ENCODE measurements around the gene AOPEP. TPM values are rescaled to one million over a fixed set of nuclear protein-coding genes. Genes with fewer than 3 reads are reported as not detected.
"Not testable (repeated sequence)": the region's sequence is repeated elsewhere in the genome, so short reads cannot be mapped to it uniquely, and the experiment has no call there.

AOPEP gene
- total RNA-seq, 1 experiment from 2014 or later = 41.0 TPM

DNA sequence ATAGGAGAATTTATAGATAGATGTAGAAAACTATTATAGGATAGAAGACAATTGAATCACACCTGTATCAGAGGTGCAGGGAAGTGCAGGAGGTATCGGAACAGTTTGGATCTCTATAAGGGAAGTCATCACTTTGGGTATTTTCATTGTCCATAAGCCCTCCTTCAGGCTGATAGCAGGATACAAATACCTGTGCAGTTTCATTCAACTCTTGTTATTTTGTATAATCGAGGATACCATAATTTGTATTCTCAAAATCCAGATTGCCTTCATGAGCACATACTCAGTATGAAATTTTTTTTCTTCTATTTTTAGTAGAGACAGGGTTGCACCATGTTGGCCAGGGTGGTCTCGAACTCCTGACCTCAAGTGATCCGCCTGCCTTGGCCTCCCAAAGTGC lies 289.1 kb downstream of the AOPEP start:
- DNase-seq (ENCODE audit: low spot score) = no peak

DNA sequence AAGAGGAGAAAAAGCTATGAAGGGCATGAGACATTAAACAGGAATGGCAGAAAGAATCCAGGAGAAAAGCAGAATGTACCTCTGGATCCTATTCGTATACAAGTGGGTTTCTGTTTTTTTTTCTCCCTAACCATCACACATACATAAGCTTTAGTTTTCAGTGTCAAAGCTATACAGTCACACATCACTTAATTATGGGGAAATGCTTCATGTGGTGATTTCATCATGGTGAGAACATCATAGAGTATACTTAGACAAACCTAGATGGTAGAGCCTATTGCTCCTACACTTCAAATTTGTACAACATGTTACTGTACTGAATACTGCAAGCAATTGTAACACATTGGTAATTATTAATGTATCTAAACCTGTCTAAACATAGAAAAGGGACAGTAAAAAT lies 290.6 kb downstream of the AOPEP start:
- DNase-seq (ENCODE audit: low spot score) = no peak

DNA sequence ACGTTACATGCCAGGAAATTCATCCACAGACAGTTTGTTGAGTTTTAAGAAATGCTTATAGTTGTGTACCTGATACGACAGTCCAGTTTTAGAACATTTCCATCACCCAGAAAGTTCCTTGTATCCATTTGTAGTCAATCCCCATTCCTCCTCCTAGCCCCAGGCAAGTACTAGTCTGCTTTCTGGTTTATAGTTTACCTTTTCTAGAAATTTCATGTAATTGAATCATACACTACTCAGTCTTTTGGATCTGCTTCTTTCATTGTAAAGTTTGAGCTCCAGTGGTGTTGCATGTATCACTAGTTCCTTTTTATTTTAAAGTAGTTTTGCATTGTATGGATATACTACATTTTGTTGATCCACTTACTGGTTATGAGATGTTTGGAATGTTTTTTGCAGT lies 291.2 kb downstream of the AOPEP start:
- DNase-seq (ENCODE audit: low spot score) = no peak

DNA sequence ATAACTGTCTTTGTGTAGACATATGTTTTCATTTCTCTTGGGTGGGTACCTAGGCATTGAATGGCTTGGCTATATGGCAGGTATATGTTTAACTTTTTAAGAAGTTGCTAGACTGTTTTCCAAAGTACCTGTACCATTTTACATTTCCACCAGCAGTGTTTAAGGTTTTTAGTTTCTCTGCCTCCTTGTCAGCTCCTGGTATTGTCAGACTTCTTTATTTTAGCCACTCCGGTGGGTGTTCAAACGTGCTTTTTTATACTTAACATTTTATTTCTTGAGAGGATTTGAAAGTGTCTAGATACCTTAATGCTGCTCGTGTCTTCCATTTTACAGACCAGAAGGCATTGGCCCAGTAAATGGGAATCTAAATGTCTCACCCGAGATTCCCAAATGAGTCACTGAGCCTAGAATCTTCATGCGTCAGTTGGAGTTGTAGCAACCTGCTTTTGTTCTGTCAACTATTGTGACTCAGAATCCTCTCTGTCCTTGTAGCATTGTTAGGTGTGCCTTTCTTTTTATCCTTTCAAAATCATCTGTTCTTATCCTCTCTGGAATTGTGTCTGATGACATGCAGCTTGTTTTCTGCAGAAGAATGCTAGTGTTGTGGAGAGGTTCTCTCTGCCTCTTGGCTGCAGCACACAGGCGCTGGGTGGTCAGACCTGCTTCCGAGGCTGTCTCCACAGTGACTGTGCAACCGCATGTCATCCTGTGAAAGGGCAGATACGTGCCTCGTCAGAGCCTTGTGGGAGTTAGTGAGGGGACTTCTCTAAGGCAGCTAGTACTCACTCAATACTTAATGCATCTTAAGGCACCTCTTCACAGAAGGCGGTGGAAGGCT lies 291.8 kb downstream of the AOPEP start:
- peak; percentile 91 for DNase-seq (ENCODE audit: low spot score)

DNA sequence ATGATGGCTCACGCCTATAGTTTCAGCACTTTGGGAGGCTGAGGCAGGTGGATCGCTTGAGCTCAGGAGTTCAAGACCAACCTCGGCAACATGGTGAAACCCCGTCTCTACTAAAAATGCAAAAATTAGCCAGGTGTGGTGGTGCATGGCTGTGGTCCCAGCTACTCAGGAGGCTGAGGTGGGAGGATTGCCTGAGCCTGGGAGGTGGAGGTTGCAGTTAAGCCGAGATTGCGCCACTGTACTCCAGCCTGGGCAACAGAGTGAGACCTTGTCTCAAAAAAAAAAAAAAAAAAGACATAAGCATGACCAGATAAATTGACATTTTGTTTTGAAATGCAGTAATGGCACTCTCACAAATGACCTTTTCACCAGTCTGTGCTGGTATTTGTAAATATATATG lies 294.1 kb downstream of the AOPEP start:
- DNase-seq (ENCODE audit: low spot score) = not testable (repeated sequence)

DNA sequence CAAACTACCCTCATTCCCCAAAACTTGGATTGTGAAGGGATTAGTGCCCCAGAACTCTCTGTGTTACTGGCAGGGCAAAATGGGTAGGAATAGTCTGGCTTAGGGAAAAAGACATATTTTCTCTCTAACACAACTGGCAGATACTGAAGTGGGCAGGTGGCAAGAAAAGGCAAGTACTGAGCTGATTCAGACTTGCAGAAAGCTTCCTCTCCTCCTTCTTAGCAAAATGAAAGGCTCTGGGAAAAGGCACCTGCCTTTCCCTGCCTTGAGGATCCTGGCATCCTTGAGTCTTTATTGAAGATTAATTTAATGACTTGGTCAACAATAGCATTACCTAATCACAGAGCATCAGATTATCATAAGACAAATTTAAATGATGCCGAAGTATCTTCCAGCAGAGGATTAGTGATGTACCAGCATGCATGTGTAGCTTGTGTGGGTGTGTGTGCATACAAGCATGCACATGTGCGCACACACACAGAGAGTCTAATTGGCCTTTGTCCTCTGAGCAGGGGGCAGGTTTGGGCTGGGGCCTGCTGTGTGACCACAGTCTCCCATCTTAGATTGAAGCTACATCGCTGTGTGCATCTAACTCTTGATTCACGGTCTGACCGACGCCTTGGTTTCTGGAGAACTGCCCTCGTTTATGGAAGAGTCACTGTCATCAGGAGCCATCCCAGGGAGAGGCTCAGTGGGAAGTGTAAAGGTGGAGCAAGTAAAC lies 294.8 kb downstream of the AOPEP start:
- DNase-seq (ENCODE audit: low spot score) = no peak

DNA sequence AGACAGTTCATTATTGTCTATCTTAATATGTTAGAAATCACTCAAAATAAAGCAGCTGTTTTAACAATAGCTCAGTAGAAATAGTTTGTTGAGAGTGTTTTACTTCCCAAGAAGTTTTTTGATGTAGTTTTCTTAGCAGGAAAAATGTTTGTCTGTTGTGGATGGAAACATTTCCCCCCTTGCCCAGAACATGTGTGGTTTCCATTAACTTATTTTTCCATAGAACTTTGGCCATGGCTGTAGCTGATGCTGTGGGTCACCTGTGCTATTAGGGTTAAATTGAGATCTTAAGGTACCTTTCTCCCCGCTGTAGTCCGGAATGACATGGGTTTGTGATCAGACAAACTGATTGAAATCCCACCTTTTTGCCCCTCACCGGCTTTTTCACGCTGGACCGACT lies 296.2 kb downstream of the AOPEP start:
- DNase-seq (ENCODE audit: low spot score) = no peak

DNA sequence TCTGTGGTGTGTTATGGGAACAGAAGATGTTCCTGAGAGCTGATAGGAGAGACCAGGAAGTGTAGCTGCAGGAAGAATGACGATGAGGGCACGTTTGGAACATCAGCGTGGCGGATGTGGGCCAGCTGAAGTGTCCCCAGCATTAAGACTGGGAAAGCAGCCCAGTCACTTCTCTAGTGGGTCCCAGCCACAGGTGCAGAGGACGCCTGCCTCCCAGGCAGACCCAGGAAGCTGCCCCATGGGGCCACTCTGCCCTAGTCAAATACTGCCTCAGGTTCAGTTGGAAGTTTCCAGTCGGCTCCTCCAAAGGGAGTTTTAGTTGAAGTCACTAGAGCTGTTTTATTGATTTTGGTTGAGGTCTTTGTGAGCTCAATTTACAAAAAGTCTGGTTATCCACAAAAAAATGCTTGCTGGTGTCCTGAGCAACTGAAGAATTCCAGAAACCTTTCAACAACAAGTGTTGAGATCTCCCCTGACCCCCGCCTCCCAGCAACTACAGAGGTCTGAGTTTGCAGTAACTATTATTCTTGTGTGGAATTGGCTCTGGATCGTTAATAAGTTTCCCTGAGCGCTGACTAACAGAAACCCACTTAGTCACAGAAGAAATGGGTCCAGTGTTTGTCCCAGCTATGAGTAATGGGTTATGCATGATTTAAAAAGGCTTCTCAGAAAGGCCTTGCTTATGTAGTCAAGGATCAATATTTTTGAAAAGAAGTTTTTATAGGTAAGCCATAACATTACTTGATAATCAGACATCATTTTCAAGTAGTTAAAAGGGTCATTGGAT lies 296.9 kb downstream of the AOPEP start:
- DNase-seq (ENCODE audit: low spot score) = peak; percentile 63

DNA sequence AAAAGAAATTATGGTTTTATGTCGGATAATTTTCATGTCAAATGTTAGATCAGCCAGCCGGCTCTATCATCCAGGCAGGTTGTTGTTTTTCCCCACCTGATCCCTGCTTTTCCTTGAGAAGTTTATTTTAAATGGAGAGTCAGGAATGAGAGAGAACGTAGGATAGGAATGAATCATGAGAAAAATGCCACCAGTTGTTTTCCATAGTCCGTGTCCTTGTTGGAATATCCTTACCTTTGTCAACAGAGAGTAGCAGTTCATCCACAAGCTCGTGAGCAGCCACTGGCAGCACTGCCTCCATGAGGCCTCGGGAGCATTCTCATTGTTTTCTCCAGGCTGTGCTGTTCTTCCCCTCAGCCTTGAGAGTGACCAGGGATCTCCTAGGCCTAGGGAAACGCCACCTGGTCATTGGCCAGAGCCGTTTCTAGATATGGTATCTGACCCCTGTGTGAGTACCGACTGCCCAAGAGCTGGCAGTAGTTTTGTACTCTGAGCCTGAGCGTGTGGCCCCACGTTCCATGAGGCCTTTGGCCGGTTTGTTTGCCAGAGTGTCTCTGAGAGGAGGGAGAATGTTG lies 297.7 kb downstream of the AOPEP start:
- DNase-seq (ENCODE audit: low spot score) = peak; percentile 31

DNA sequence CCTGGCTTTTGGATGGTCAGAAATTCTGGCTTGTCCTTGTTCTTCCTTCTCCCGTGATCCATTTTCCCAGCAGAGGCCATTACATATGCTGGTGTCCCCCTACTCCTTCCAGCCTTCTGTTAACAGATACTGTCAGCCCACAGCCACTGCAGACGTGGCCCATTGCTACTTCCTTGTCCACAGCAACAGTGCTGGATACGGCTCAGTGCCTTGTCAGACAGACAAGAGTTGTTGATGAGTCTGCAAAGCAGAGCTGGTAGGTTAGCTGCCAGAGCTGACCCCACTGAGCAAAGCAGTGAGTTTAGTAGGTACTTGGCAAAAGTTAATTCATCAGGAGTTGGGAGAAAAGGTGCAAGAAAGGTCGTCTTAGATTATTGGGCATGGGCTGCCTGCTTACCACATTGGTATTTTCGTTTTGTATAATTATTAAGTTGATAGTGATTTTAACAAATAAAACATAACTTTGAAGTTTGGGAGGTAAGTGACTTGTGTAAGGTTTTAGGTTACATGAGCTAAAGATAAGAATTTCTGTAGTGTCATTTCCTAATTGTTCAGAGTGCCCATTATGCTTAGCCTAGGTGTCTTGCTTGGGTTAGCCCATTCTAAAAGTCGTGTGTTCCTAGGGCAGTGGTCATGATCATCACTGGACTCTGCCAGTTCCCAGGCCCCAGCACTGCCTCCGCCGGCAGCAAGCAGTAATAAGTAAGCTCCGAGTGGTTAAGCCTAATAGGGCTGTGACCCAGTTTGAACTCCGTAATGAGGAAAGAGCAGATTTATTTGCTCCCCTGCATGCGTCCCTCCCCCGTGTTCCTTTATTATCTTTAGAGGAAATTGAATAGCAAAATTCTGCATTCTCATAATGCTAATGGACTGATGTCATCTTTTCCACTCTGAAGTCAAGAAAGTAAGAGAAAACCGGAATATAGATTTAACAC lies 299.0 kb downstream of the AOPEP start:
- peak; percentile 90 for DNase-seq (ENCODE audit: low spot score)

DNA sequence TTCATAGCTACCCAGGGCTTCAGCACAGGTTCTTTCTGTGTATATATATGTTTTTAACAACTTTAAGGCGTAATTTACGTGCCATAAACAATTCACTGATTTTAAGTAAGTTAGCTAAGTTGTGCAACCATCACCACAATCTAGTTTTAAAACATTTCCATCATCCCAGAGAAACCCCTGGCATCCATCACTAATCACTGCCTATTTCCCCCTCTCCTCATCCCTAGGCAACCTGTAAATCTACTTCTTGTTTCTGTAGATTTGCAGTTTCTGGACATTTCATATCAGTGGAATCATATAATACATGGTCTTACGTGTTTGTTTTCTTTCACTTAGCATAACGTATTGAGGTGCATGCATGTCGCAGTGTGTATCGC lies 299.6 kb downstream of the AOPEP start:
- no peak for DNase-seq (ENCODE audit: low spot score)

DNA sequence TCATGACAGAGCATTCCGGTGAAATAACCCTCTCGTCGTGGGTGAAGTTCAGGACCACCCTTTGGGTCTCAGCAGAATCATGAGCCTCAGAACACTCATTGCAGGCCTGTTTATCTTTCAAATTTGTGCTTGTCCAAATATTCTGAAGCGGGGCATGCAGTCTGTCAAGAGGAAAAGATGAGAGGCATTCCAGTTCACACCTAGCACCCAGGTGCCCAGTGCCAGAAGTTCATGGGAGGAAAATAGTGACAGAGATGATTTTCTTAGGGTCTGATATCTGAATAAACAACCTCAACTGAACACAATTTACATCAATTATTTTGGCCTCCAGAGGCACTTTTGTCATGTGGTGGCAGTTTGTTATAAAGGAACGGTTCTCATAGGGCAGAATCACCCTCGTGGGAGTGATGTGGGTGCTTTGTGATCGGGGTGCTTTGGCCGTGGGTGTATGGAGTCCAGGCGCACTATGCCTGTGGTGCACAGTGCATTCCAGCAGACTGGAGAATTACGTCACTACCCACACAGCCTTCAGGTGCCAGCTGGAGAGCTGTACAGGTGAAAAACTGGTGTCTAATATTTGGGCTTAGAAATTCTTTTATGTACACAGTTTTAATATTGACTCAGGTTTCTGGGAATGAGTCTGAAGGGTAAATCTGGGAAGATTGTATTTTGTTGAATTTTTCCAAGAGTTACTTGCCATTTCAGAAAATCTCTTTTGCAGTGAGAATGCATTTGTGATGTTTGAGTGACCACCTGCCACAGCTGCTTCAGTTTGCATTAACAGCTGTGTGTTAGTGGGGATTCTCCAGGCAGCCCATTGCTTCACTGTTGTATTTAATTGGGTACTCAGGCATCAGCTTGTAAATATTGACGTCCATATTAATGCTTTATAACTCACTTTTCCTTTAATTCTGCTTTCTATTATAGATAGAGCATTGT lies 301.7 kb downstream of the AOPEP start:
- DNase-seq (ENCODE audit: low spot score) = no peak

DNA sequence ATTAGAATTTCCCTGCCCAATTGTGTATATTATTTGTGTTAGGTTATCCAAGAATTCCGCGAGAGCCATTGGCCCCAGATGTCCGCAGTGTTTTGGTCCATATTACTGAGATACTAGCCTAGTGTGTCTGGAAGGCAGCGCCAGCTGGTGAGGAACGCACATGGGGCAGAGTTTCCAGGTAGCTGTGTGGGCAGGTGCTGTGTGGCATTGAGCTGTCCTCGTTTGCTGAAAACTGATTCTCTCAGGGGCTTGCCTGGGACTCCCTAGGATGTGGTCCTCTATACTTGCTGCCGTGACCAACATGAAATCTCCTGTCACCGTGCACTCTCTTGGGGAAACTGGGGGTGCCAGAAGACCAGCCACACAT lies 302.3 kb downstream of the AOPEP start:
- no peak for DNase-seq (ENCODE audit: low spot score)

DNA sequence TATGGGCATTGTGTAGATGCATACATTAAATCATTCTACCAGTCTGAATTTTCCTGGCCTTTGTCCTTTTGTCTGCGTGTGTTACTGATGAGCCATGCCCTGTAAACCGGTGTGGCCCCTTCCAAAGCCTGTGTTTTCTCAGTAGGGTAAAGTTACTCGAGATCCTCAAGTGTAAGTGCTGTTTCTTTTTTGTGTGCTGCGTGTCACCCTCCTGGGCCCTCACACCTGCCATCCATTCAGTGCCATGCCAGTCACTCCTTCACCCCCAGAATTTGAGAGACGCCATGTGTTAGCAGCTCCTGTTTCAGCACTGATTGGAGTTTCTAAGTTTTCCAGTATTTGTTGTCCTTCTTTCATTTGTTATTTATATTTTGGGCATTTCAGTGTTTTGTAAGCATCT lies 302.8 kb downstream of the AOPEP start:
- DNase-seq (ENCODE audit: low spot score) = no peak

DNA sequence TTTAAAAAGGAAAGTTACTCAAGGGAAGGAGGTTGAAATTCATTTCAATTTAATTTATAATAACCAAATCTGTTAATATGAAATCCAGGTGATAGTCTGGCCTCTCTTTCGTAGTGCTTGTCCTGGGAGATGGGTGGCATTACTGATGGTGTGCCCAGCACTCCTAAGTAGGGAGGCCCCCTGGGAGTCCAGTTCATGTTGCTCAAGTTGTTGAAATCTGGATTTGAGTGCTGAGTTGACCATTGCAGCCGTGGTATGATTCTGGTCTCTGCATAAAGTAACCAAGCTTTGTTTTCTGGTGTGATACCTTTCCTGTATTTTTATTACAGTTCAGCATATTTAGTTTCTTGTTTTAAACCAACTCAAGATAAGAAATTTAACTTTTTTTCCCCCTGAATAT lies 303.2 kb downstream of the AOPEP start:
- no peak for DNase-seq (ENCODE audit: low spot score)

DNA sequence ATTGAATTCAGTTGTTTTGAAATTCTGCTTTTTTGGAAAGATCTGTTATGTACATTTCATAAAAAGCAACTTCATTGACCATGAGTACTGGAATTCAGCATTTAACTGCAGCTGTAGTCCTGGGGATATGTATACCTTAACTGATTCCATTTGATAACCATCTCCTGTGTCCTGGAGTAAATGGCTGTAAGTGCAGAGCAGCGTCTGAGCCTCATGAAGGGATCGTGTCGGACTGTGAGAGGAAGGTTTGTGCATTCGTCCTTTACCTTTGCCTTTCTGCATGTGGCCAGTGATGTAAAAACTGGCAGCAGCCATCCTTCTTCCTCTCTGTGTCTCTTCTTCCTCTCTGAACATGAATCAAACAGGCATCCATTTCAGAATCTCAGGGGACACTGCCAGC lies 303.8 kb downstream of the AOPEP start:
- no peak for DNase-seq (ENCODE audit: low spot score)

DNA sequence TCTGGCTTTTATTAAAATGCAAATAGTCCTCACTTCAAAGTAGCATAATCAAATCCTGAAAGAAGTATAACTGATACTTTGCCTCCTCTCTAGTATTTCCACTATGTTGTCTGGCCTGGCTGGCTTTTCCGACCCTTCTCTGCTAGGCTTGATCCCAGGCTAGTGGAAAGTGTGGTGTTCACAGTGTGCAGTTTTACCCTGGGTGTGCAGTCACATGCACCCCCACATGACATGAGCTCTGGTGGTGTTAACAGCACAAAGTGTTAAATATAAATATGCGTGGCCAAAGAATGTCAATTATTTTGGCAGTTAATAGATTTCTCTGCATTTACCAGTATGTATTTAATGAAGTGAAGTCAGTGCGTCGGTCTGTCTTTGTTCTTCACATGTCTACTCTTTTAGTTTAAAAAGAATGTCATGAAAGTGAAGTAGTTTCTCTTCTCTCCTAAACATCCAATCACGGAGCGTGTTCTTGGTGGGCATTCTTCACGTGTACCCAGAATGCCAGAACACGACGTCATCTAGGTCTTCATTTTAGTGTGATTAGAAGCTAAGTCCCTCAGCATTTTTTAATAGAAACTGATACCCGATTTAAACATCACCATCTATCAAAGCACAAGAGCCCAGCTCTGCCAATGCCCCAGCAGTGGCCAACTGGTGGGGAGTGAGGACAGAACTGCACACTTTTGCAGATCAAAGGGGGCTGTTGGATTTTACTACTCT lies 304.6 kb downstream of the AOPEP start:
- DNase-seq (ENCODE audit: low spot score) = no peak

DNA sequence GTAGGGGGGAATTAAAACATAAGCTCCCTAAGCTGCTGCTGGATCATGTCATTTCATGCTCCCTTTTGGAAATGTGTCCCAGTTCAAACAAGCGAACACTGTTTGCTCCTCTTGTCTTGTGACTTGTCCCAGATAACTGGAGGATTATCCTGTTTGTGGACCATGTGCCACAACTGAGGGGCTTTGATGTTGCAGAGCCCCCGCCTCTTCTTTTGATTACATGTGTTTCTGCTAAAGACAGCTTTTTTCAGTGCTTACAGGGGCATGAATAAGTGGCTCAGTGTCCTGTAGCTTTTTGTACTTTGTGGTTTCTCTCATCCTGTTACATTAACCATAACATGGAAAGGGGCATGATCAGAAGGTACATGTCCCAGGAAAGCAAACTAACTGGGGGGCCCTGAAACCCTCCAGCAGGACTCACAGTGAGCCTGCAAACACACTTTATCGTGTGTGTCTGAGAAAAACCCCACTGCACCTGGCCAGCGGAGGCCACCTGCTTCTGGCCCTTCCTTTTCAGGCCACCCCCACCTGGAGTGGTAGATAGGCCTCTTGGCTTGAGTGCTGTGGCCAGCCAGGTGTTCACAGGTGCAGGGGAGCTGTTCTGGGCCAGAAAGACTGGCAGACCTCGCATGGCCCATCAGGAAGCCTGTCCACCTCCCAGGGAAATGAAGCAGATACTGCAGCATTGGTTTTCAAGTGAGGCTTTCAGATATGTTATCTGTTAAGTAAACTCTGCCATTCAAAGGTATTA lies 305.4 kb downstream of the AOPEP start:
- DNase-seq (ENCODE audit: low spot score) = no peak

Measured in A172 (cell line).